MM.1S (cell line): ENCODE data around the gene CAMK1G.

ENCODE experiments used
- CTCF ChIP-seq: fragments of 300-600 bp; sonication (generic); IDR thresholded peaks from 2 replicates; pipeline ENCODE4 v1.5.1; 2016; ENCODE audit warnings: antibody characterized with exemption, low read length, mixed read lengths
- EZH2 ChIP-seq: fragments of 300-600 bp; sonication (generic); optimal IDR thresholded peaks from 2 replicates; pipeline ENCODE3; 2017; ENCODE audit warnings: low read depth, mild to moderate bottlenecking, antibody characterized with exemption, low read length, mixed read lengths
- EZH2phosphoT487 ChIP-seq: fragments of 300-600 bp; sonication (generic); IDR thresholded peaks from 2 replicates; pipeline ENCODE4 v1.6.1; 2018; ENCODE audit warnings: antibody characterized with exemption, low read length

- TF ChIP-seq CTCF = no peak
- TF ChIP-seq EZH2 = no peak
- TF ChIP-seq EZH2phosphoT487 = no peak
Measured at GRCh38 chr1:209593747-209594146, 10.2 kb downstream of the CAMK1G start.
